Measurements from ENCODE around the gene RUNDC3A.

RUNDC3A gene

GRCh38 chr17:44333371-44333770, 25.0 kb downstream of the RUNDC3A start:
- Histone ChIP-seq H2AFZ (ENCODE audit: low read length) (no peak overlapping the region), H3K4me3 (ENCODE audit: low read depth, low read length, poor library complexity, severe bottlenecking) (no peak overlapping the region), H3K4me2 (ENCODE audit: low read length) (no peak overlapping the region), H3K9me2 (ENCODE audit: low read depth, low read length) (no peaks in the 10 kb centered on the region), H3K9me3 (ENCODE audit: low read length) (no peaks in the 10 kb centered on the region), H4K20me1 (ENCODE audit: insufficient read depth, low read length) (no peaks in the 10 kb centered on the region), H3K27me3 (ENCODE audit: insufficient read depth, low read length) (no peaks in the 10 kb centered on the region), H3F3A (ENCODE audit: insufficient read depth, low read length) (no peaks in the 10 kb centered on the region; the same call in 1 of the 2 replicates), H3K36me3 (ENCODE audit: insufficient read depth, low read length) (no peaks in the 10 kb centered on the region), H3K79me2 (ENCODE audit: insufficient read depth, low read length) (no peaks in the 10 kb centered on the region), H3K27ac (ENCODE audit: low read depth, low read length, poor library complexity, severe bottlenecking) (no peak overlapping the region), H3K9ac (ENCODE audit: low read length) (no peak overlapping the region), H3K4me1 (ENCODE audit: insufficient read depth, low read length, severe bottlenecking) (peaks cover 21% of the 10 kb centered on the region)
- TF ChIP-seq EZH2 (IDR thresholded peaks at IDR 0.05; ENCODE audit: borderline replicate concordance, low read length) (no peak), CTCF (IDR thresholded peaks at IDR 0.05; ENCODE audit: low read length) (no peak)

DNA sequence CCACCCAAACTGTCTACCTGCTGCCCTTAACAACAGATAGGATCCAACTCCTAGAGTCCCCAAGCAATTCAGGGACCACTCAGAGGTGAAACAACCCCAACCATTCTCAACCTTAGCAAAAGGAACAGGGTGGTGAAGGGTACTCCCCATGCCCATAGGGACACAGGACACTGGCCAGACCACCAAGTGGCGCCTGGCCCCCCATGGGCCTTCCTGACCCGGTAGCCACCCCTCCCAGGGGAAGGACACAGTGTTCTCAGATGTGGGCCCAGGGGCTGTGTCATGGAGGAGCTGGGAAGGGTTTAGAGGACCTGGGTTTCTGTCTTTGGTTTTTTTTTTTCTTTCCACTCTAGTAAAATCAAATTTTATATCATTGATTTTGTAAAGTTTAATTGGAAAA, 25.9 kb downstream of the RUNDC3A start:
- Histone ChIP-seq H2AFZ (ENCODE audit: low read length) (no peak overlapping the region), H4K20me1 (ENCODE audit: insufficient read depth, low read length) (no peaks in the 10 kb centered on the region), H3K9me3 (ENCODE audit: low read length) (no peaks in the 10 kb centered on the region), H3K36me3 (ENCODE audit: insufficient read depth, low read length) (no peaks in the 10 kb centered on the region), H3K79me2 (ENCODE audit: insufficient read depth, low read length) (no peaks in the 10 kb centered on the region), H3K9me2 (ENCODE audit: low read depth, low read length) (no peaks in the 10 kb centered on the region), H3F3A (ENCODE audit: insufficient read depth, low read length) (no peaks in the 10 kb centered on the region), H3K4me1 (ENCODE audit: insufficient read depth, low read length, severe bottlenecking) (peaks cover 18% of the 10 kb centered on the region), H3K27me3 (ENCODE audit: insufficient read depth, low read length) (no peaks in the 10 kb centered on the region), H3K9ac (ENCODE audit: low read length) (no peak overlapping the region), H3K4me3 (ENCODE audit: low read depth, low read length, poor library complexity, severe bottlenecking) (no peak overlapping the region), H3K27ac (ENCODE audit: low read depth, low read length, poor library complexity, severe bottlenecking) (no peak overlapping the region), H3K4me2 (ENCODE audit: low read length) (no peak overlapping the region)
- TF ChIP-seq CTCF (IDR thresholded peaks at IDR 0.05; ENCODE audit: low read length) = no peak
- no peak for TF ChIP-seq EZH2 (IDR thresholded peaks at IDR 0.05; ENCODE audit: borderline replicate concordance, low read length)

GRCh38 chr17:44334727-44335126, 26.3 kb downstream of the RUNDC3A start:
- Histone ChIP-seq H4K20me1 (ENCODE audit: insufficient read depth, low read length) (no peaks in the 10 kb centered on the region), H3K9ac (ENCODE audit: low read length) (no peak overlapping the region), H2AFZ (ENCODE audit: low read length) (no peak overlapping the region), H3F3A (ENCODE audit: insufficient read depth, low read length) (no peaks in the 10 kb centered on the region), H3K79me2 (ENCODE audit: insufficient read depth, low read length) (no peaks in the 10 kb centered on the region), H3K27me3 (ENCODE audit: insufficient read depth, low read length) (no peaks in the 10 kb centered on the region), H3K27ac (ENCODE audit: low read depth, low read length, poor library complexity, severe bottlenecking) (no peak overlapping the region), H3K4me1 (ENCODE audit: insufficient read depth, low read length, severe bottlenecking) (peaks cover 18% of the 10 kb centered on the region), H3K4me2 (ENCODE audit: low read length) (peak overlapping the region; percentile 22; the same call in 1 of the 2 replicates), H3K4me3 (ENCODE audit: low read depth, low read length, poor library complexity, severe bottlenecking) (no peak overlapping the region), H3K9me3 (ENCODE audit: low read length) (no peaks in the 10 kb centered on the region), H3K36me3 (ENCODE audit: insufficient read depth, low read length) (no peaks in the 10 kb centered on the region), H3K9me2 (ENCODE audit: low read depth, low read length) (no peaks in the 10 kb centered on the region)
- TF ChIP-seq EZH2 (IDR thresholded peaks at IDR 0.05; ENCODE audit: borderline replicate concordance, low read length) (no peak), CTCF (IDR thresholded peaks at IDR 0.05; ENCODE audit: low read length) (no peak)

Measured in OCI-LY1 (cell line).